ENCODE data around the gene RTRAF. TPM values are rescaled to one million over a fixed set of nuclear protein-coding genes. Genes with fewer than 3 reads are reported as not detected.

Gene RTRAF
- total RNA-seq, 1 donor from 2014 or later, result 183 TPM

GRCh38 chr14:51954031-51954430 is 35.3 kb upstream of the RTRAF start:
- DNase-seq (ENCODE audit: low spot score in 2 of 2, unreplicated experiment in 2 of 2), result no peak
- no peak for TF ChIP-seq CTCF (IDR thresholded peaks at IDR 0.05; ENCODE audit: unreplicated experiment)
- Mint-ChIP-seq H3K36me3 (peaks cover 24% of the 10 kb centered on the region), H3K27ac (no peak overlapping the region), H3K9me3 (peaks cover 20% of the 10 kb centered on the region), H3K27me3 (ENCODE audit: low read depth) (peaks cover 6% of the 10 kb centered on the region), H3K4me1 (no peaks in the 10 kb centered on the region), H3K4me3 (no peak overlapping the region)

- peaks cover 26% of the 10 kb centered on the region for H3K9me3 Mint-ChIP-seq
- H3K4me3 Mint-ChIP-seq, result no peak overlapping the region
- H3K36me3 Mint-ChIP-seq, result peaks cover 30% of the 10 kb centered on the region
- no peaks in the 10 kb centered on the region for H3K4me1 Mint-ChIP-seq
- H3K27me3 Mint-ChIP-seq (ENCODE audit: low read depth), result peaks cover 6% of the 10 kb centered on the region
- no peak for TF ChIP-seq CTCF (IDR thresholded peaks at IDR 0.05; ENCODE audit: unreplicated experiment)
- no peak overlapping the region for H3K27ac Mint-ChIP-seq
- no peak for DNase-seq (ENCODE audit: low spot score in 2 of 2, unreplicated experiment in 2 of 2)
These were observed 34.7 kb upstream of the RTRAF start for GRCh38 chr14:51954657-51955056.

GRCh38 chr14:51957950-51958349 is 31.4 kb upstream of the RTRAF start:
- DNase-seq (ENCODE audit: low spot score in 2 of 2, unreplicated experiment in 2 of 2), result no peak
- peaks cover under 1% of the 10 kb centered on the region for H3K27me3 Mint-ChIP-seq (ENCODE audit: low read depth)
- H3K27ac Mint-ChIP-seq, result no peak overlapping the region
- H3K4me3 Mint-ChIP-seq, result no peak overlapping the region
- H3K9me3 Mint-ChIP-seq, result peaks cover 34% of the 10 kb centered on the region
- peaks cover 32% of the 10 kb centered on the region for H3K36me3 Mint-ChIP-seq
- peaks cover 11% of the 10 kb centered on the region for H3K4me1 Mint-ChIP-seq
- TF ChIP-seq CTCF (IDR thresholded peaks at IDR 0.05; ENCODE audit: unreplicated experiment), result no peak

- Mint-ChIP-seq H3K36me3 (peaks cover 31% of the 10 kb centered on the region), H3K4me3 (no peak overlapping the region), H3K4me1 (peaks cover 23% of the 10 kb centered on the region), H3K9me3 (peaks cover 34% of the 10 kb centered on the region), H3K27me3 (ENCODE audit: low read depth) (peaks cover 7% of the 10 kb centered on the region), H3K27ac (no peak overlapping the region)
- no peak for TF ChIP-seq CTCF (IDR thresholded peaks at IDR 0.05; ENCODE audit: unreplicated experiment)
- no peak for DNase-seq (ENCODE audit: low spot score in 2 of 2, unreplicated experiment in 2 of 2)
These were observed 29.4 kb upstream of the RTRAF start for GRCh38 chr14:51959928-51960327.

GRCh38 chr14:51960866-51961265 is 28.5 kb upstream of the RTRAF start:
- Mint-ChIP-seq H3K36me3 (peaks cover 31% of the 10 kb centered on the region), H3K4me1 (peaks cover 23% of the 10 kb centered on the region), H3K27me3 (ENCODE audit: low read depth) (peaks cover 12% of the 10 kb centered on the region), H3K4me3 (no peak overlapping the region), H3K9me3 (peaks cover 34% of the 10 kb centered on the region), H3K27ac (no peak overlapping the region)
- no peak for DNase-seq (ENCODE audit: low spot score in 2 of 2, unreplicated experiment in 2 of 2)
- TF ChIP-seq CTCF (IDR thresholded peaks at IDR 0.05; ENCODE audit: unreplicated experiment), result no peak

GRCh38 chr14:51962711-51963110 is 26.6 kb upstream of the RTRAF start:
- no peak overlapping the region for H3K4me3 Mint-ChIP-seq

More at GRCh38 chr14:51962711-51963110, 26.6 kb upstream of the RTRAF start:
- H3K36me3 Mint-ChIP-seq, result peaks cover 26% of the 10 kb centered on the region
- H3K27ac Mint-ChIP-seq, result peak overlapping the region; percentile 9
- H3K27me3 Mint-ChIP-seq (ENCODE audit: low read depth), result peaks cover 19% of the 10 kb centered on the region
- H3K9me3 Mint-ChIP-seq, result peaks cover 26% of the 10 kb centered on the region
- H3K4me1 Mint-ChIP-seq, result peaks cover 23% of the 10 kb centered on the region
- DNase-seq (ENCODE audit: low spot score in 2 of 2, unreplicated experiment in 2 of 2), result no peak
- no peak for TF ChIP-seq CTCF (IDR thresholded peaks at IDR 0.05; ENCODE audit: unreplicated experiment)

Data from mesothelial cell of epicardium (in vitro differentiated cells).